NCI-H1048 (cell line): ENCODE measurements around the gene SERGEF.

Source experiments
- DNase-seq: peaks from one replicate; lab custom pipeline; 2025; lab: John Stamatoyannopoulos, UW

SERGEF gene

GRCh38 chr11:17951685-17952388 lies 61.0 kb downstream of the SERGEF start:
- no peak for DNase-seq

DNA sequence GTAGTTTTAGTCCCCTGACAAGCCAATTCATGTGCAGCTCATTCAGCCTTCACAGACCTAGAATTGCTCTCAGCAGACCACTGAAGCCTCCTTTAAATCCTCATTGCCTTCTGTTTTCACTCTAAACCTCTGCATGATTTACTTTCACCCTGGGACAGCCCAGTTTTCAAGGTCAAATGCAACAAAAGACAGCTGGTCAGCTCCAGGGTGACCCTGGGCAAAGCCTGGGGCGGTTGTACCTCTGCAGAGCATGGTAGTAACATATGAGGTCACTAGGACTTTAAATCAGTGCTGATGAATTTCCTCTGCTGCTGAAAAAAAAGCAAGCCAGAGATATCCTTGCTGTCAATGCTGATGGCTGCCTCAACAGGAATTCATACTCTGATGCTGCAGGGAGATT lies 62.2 kb downstream of the SERGEF start:
- no peak for DNase-seq

- no peak for DNase-seq
These were observed 64.6 kb downstream of the SERGEF start for GRCh38 chr11:17948296-17948695.

DNA sequence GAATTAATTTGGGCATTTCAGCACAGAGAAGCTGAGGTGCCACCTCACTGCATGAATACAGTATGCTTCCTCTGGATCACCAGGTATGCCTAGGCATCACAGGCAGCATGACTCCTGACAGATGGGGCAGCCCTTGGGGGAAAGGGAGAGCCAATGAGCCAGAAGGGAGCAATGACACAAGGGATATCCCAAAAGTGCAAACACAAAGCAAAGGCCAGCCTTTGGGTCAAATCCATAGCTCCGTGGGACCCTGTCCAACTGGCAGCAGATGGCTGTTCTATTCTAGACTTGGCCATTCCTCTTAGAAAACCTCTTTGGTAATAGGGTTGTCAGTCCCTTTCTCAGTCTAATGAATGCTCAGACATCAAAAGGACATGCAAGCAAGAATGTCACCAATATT lies 73.3 kb downstream of the SERGEF start:
- DNase-seq: no peak

- no peak for DNase-seq
These were observed 76.1 kb downstream of the SERGEF start for GRCh38 chr11:17936790-17937189.

DNA sequence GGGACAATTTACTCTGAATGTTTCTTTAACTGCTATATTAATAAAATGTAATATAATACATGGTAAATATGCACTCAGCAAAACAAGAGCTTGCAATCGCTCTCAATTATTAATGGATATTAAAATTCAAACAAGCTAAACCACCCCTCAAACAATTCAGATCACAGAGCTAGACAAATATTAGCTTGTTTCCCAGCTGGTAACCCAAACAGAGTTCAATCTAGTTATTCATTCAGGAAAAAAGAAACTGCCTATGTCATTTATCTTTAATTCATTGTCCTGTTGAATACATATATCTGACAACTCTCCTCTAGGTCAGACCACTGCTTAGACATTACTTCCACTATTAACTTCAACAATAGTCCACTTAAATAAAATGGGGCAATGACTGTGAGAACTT lies 78.7 kb downstream of the SERGEF start:
- DNase-seq: no peak

- no peak for DNase-seq
These were observed 79.1 kb downstream of the SERGEF start for GRCh38 chr11:17933708-17934107.

- DNase-seq: no peak
These were observed 80.4 kb downstream of the SERGEF start for GRCh38 chr11:17932472-17932871.

- no peak for DNase-seq
These were observed 81.3 kb downstream of the SERGEF start for GRCh38 chr11:17931595-17931994.

DNA sequence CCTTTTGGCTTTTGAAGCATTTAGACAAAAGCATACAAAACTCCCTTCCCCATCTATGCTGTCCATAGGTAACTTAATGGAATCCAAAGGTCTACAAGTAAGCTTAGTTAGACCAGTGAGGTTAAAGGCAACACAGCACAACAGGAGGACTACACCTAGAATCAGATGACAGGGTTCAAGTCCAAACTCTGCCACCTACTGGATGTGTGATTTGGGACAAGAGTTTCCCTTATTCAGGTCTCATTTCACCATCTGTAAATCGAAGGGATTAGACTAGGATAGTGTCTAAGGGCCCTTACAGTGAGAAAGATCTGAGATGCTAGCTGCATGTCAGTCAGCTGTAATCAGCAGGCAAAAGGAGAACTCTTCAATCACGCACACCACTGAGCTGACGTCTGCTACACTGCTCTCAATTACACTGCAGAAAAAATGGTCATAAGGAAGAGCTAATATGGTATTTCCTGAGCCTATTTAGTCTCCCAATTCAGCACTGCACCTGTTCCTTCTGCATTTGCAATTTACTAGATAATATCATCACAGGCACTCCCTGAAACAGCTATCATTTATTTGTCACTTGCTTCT lies 82.2 kb downstream of the SERGEF start:
- no peak for DNase-seq

DNA sequence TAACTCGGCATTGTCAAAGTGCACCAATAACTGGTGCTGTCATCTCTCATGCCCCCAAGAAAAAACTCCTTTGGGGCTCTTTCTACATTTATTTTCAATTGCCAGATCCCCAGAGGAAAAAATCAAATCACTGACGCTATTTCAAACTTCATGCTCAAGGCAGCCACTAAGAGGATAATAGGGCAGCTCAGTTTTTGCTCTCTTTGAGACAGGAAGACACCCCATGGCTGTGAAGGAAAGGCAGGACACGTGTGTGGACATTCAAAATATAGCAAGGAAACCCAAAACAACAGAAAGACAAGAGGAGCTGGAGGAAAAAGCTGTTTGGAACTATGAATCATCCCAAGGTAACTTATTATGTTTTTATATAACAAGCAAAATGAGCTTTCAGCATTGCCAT lies 83.7 kb downstream of the SERGEF start:
- DNase-seq: no peak

- no peak for DNase-seq
These were observed 85.0 kb downstream of the SERGEF start for GRCh38 chr11:17927681-17928343.

DNA sequence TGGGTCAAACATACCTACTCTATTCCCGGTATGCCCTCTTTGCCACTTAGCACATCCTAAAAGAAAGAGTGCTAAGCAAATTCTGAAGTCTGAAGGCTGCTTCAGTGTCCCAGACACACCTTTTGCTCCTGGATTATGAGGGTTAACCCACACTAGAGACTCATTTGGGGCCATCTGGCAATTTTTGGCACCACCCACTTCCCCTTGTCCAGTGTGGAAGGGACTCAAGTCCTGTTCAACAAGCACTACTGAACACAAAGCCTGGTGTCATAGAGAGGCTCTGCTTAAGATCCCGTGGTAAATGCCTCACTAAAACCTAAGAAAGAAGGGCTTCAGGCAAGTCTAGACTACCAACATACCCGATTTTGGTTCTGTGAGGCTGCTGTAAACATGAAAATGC lies 85.8 kb downstream of the SERGEF start:
- no peak for DNase-seq

- DNase-seq: no peak
These were observed 88.1 kb downstream of the SERGEF start for GRCh38 chr11:17924713-17925112.

DNA sequence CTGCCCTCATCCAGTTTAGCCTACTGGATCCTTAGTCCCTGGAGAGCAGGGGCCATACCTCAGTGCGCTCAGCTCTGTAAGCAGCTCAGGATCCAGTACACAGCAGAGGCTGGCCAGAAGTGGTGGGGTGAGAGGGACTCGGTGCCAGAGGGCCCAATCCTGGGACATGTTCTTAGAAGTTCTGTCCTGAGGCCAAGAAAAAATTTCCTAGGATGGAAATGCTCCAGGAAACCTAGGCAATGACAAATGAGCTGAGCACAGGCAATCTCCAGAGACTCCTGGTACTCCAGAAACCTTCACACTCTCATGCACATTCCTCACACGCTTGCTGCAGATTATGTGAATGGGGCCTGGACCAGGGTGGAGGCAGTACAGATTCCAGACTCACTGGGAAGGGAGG lies 89.6 kb downstream of the SERGEF start:
- no peak for DNase-seq

GRCh38 chr11:17922416-17922788 lies 90.4 kb downstream of the SERGEF start:
- no peak for DNase-seq

DNA sequence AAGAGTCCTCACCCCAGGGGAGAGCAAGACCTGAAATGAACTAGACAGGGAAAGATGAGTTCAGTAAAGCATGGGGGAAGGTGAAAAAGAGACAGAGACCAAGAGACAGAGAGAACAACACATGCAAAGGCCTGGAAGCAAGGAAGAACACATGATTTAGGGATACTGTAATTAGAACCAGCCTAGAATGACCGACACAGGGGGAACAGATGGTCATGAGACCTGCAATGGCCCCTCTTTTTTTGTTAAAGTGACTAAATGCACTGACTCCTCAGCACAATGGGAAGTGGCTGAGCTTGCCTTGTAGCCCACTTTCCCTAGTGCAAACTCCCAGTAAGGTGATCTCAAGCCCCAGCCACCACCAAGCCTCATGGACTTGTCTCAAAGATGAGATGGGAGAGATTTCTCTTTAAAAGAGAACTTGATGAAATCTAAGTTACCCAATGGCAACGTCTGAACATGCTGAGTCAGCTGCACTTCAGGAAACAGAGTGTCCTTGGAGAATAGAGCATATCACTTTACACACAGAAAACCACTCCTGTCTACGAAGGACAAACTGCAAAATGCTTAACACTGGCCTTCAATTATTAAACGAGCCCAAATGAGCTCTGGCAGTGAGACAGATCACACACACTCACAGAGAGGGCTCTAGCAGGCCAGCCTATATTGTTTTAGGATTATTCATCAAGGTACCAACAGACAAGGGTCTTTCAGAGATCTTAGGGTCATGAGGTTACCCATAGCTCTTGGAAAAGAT lies 91.0 kb downstream of the SERGEF start:
- no peak for DNase-seq

- DNase-seq: no peak
These were observed 94.7 kb downstream of the SERGEF start for GRCh38 chr11:17918049-17918605.

- DNase-seq: no peak
These were observed 95.3 kb downstream of the SERGEF start for GRCh38 chr11:17917556-17917955.

- no peak for DNase-seq
These were observed 97.2 kb downstream of the SERGEF start for GRCh38 chr11:17915500-17916143.

- no peak for DNase-seq
These were observed 97.9 kb downstream of the SERGEF start for GRCh38 chr11:17914957-17915356.

DNA sequence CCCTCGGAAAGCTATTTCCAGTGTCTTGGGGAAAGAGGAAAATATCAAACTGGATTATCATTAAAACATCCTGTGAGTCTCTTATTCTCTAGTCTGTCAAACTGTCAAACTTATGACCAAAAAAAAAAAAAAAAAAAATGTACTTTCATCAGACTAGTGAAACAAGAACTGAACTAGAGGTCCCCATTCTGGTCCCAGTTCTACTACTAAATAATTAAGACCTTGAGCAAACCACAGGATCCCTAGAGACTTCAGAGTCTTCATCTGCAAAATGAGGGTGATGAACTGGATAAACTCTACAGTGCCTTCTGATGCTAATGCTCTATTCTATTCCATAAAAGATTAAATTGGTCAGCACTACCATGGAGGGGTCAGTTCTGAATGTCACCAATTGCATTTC lies 105.8 kb downstream of the SERGEF start:
- DNase-seq: no peak
